ENCODE results near the gene USP37. TPM values are rescaled to one million over a fixed set of nuclear protein-coding genes. Genes with fewer than 3 reads are reported as not detected.
A peak's percentile ranks its signal among the peaks of the same experiment; 100 is the strongest.

The USP37 gene
- total and polyA plus RNA-seq, 2 of the 13 experiments (the other 11 are each of a cell fraction or from before 2014, with no cell fraction given), result 6.5 to 30.6 TPM

GRCh38 chr2:218568190-218569037 lies at the start of gene USP37, which contains the start of gene CNOT9 (continued):
- TF ChIP-seq ELF1 (CRISPR knock-in tag; IDR thresholded peaks at IDR 0.05), result peak; percentile 75
- TF ChIP-seq, protein P1, sequence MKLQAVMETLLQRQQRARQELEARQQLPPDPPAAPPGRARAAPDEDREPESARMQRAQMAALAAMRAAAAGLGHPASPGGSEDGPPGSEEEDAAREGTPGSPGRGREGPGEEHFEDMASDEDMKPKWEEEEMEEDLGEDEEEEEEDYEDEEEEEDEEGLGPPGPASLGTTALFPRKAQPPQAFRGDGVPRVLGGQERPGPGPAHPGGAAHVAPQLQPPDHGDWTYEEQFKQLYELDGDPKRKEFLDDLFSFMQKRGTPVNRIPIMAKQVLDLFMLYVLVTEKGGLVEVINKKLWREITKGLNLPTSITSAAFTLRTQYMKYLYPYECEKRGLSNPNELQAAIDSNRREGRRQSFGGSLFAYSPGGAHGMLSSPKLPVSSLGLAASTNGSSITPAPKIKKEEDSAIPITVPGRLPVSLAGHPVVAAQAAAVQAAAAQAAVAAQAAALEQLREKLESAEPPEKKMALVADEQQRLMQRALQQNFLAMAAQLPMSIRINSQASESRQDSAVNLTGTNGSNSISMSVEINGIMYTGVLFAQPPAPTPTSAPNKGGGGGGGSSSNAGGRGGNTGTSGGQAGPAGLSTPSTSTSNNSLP (IDR thresholded peaks at IDR 0.05; ENCODE audit: low read depth, low read length), result no peak
- peak; percentile 94 for TF ChIP-seq ZNF766 (CRISPR knock-in tag; IDR thresholded peaks at IDR 0.05; ENCODE audit: borderline replicate concordance)
- TF ChIP-seq ZNF713 (CRISPR knock-in tag; IDR thresholded peaks at IDR 0.05), result no peak
- TF ChIP-seq TBP (CRISPR knock-in tag; IDR thresholded peaks at IDR 0.05), result peak; percentile 70; the same call in 1 of the 2 replicates
- peak; percentile 62; the same call in 1 of the 2 replicates for TF ChIP-seq DDIT3 (CRISPR knock-in tag; IDR thresholded peaks at IDR 0.05)
- TF ChIP-seq MZF1 (CRISPR knock-in tag; IDR thresholded peaks at IDR 0.05; ENCODE audit: borderline replicate concordance), result no peak; the same call in 1 of the 2 replicates
- TF ChIP-seq, protein P2, sequence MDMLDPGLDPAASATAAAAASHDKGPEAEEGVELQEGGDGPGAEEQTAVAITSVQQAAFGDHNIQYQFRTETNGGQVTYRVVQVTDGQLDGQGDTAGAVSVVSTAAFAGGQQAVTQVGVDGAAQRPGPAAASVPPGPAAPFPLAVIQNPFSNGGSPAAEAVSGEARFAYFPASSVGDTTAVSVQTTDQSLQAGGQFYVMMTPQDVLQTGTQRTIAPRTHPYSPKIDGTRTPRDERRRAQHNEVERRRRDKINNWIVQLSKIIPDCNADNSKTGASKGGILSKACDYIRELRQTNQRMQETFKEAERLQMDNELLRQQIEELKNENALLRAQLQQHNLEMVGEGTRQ (IDR thresholded peaks at IDR 0.05; ENCODE audit: low read depth, low read length), result no peak
- TF ChIP-seq, protein P2 (CRISPR knock-in tag; IDR thresholded peaks at IDR 0.05; ENCODE audit: borderline replicate concordance), result peak; percentile 73; the same call in 1 of the 2 replicates
- peak; percentile 93 for TF ChIP-seq FOXC1 (CRISPR knock-in tag; IDR thresholded peaks at IDR 0.05; ENCODE audit: borderline replicate concordance)
- peak; percentile 65 for TF ChIP-seq GATAD2A (CRISPR knock-in tag; IDR thresholded peaks at IDR 0.05)
- peak; percentile 96 for TF ChIP-seq KLF11 (CRISPR knock-in tag; IDR thresholded peaks at IDR 0.05)
- TF ChIP-seq SRY (CRISPR knock-in tag; IDR thresholded peaks at IDR 0.05), result peak; percentile 93
- 0 out of 2 replicates have a peak, but pooled peaks have one; percentile 91 for TF ChIP-seq ZNF160 (CRISPR knock-in tag; IDR thresholded peaks at IDR 0.05)
- TF ChIP-seq ZNF468 (CRISPR knock-in tag; IDR thresholded peaks at IDR 0.05), result peak; percentile 94; the same call in 1 of the 2 replicates
- TF ChIP-seq KAT7 (CRISPR knock-in tag; IDR thresholded peaks at IDR 0.05; ENCODE audit: borderline replicate concordance), result peak; percentile 67; the same call in 1 of the 2 replicates
- peak; percentile 97 for TF ChIP-seq ZNF224 (CRISPR knock-in tag; IDR thresholded peaks at IDR 0.05)
- TF ChIP-seq ZNF781 (CRISPR knock-in tag; IDR thresholded peaks at IDR 0.05; ENCODE audit: borderline replicate concordance, not compliant biosample characterization), result peak; percentile 98
- TF ChIP-seq PAWR (CRISPR knock-in tag; IDR thresholded peaks at IDR 0.05; ENCODE audit: borderline replicate concordance), result no peak
- no peak; the same call in 1 of the 2 replicates for TF ChIP-seq ZNF556 (CRISPR knock-in tag; IDR thresholded peaks at IDR 0.05; ENCODE audit: borderline replicate concordance)
- no peak for TF ChIP-seq SKI (IDR thresholded peaks at IDR 0.05; ENCODE audit: partially characterized antibody)
- TF ChIP-seq FOXA3 (CRISPR knock-in tag; IDR thresholded peaks at IDR 0.05), result peak; percentile 37
- TF ChIP-seq ZNF800 (CRISPR knock-in tag; IDR thresholded peaks at IDR 0.05), result peak; percentile 30
- TF ChIP-seq TAF1 (CRISPR knock-in tag; IDR thresholded peaks at IDR 0.05), result peak; percentile 86
- TF ChIP-seq ZNF264 (CRISPR knock-in tag; IDR thresholded peaks at IDR 0.05), result peak; percentile 85

All from HepG2 (cell line).